ENCODE measurements around the gene C1orf116.

- TF ChIP-seq CTCF (IDR thresholded peaks at IDR 0.05) (no peak), POLR2A (IDR thresholded peaks at IDR 0.05) (no peak)
Measured at GRCh38 chr1:207056673-207057072, 24.1 kb upstream of the C1orf116 start.

All from suprapubic skin (tissue), 3 donors.